ENCODE data around the gene GDF2. TPM values are rescaled to one million over a fixed set of nuclear protein-coding genes. Genes with fewer than 3 reads are reported as not detected.

Gene GDF2
- total and polyA plus RNA-seq, 4 experiments from 2014 or later = not detected

GRCh38 chr10:47325303-47326291 is 3.3 kb downstream of the GDF2 start:
- no peak overlapping the region for H3K4me3 Mint-ChIP-seq
- no peak overlapping the region for H3K27ac Mint-ChIP-seq
- no peak for DNase-seq
- H3K4me1 Mint-ChIP-seq = no peaks in the 10 kb centered on the region
- Histone ChIP-seq H3K27ac (ENCODE audit: low read depth, low read length) (no peak overlapping the region), H3K9me3 (ENCODE audit: control insufficient read depth in 1 of 2, low read length in 2 of 2) (no peaks in the 10 kb centered on the region), H3K36me3 (ENCODE audit: insufficient read depth, low read length) (no peaks in the 10 kb centered on the region), H3K4me3 (ENCODE audit: low read length in 2 of 2) (no peak overlapping the region), H3K4me1 (ENCODE audit: insufficient read depth, low read length) (no peaks in the 10 kb centered on the region), H3K27me3 (ENCODE audit: insufficient read depth, low read length) (no peaks in the 10 kb centered on the region)
- ChIA-PET POLR2A (ENCODE audit: partially characterized antibody) (no interaction called here), CTCF (ENCODE audit: partially characterized antibody) (interaction anchor here (1.2 to 4.6 kb wide), 3 partner anchors 15 to 301 kb away, joined by 3 to 18 read pairs (median 11); no protein-coding TSS in a partner anchor)
- H3K27me3 Mint-ChIP-seq = peaks cover 0 to 7% of the 10 kb centered on the region in 2 donors
- intact Hi-C loops (cut with micrococcal nuclease) = no loop called here
- peaks cover 0 to 1% (median 0%) of the 10 kb centered on the region in 8 donors for H3K9me3 Mint-ChIP-seq
- no peaks in the 10 kb centered on the region for H3K36me3 Mint-ChIP-seq

DNA sequence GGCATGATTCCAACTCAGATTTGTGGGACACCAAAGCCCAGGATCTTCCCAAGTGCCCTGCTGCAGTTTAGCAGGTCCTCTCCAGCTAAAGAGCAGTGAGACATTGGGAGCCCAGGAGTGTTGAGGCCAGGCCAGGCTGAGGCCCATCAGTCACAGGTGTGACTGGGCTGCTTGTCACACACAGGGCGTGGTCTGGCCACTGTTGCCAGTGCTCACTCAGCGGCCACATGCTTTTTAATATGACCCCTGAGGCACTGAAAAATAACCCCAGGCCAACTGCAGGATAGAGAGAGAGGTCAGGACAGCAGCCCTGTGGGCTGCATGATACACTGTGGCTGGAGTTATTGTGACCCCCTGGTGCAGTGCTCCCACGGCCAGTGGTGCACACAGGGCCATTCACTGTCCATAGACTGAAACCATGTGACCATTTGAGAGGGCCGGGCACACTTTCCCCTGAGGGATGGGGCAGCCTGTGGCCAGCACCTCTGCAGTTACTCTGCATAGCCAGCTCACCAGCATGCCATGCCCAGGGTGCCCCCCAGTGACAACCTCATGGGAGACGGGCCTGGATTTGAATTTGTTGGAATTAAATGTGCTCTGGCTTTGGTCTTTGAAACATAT is 4.2 kb downstream of the GDF2 start:
- H3K9me3 Mint-ChIP-seq = peaks cover 0 to 1% (median 0%) of the 10 kb centered on the region in 8 donors
- H3K4me1 Mint-ChIP-seq = no peaks in the 10 kb centered on the region
- no peak for DNase-seq
- no peak overlapping the region for H3K4me3 Mint-ChIP-seq
- H3K4me1 ChIP-seq (ENCODE audit: insufficient read depth, low read length) = no peaks in the 10 kb centered on the region
- H3K27me3 ChIP-seq (ENCODE audit: insufficient read depth, low read length) = no peaks in the 10 kb centered on the region
- no peaks in the 10 kb centered on the region for H3K36me3 ChIP-seq (ENCODE audit: insufficient read depth, low read length)
- no peak overlapping the region for H3K4me3 ChIP-seq (ENCODE audit: low read length in 2 of 2)
- no peaks in the 10 kb centered on the region for H3K9me3 ChIP-seq (ENCODE audit: control insufficient read depth in 1 of 2, low read length in 2 of 2)
- no peak overlapping the region for H3K27ac ChIP-seq (ENCODE audit: low read depth, low read length)
- intact Hi-C loops (cut with micrococcal nuclease) = no loop called here
- H3K27ac Mint-ChIP-seq = no peak overlapping the region
- no peaks in the 10 kb centered on the region for H3K36me3 Mint-ChIP-seq
- POLR2A ChIA-PET (ENCODE audit: partially characterized antibody) = no interaction called here
- peaks cover 0 to 2% of the 10 kb centered on the region in 2 donors for H3K27me3 Mint-ChIP-seq
- CTCF ChIA-PET (ENCODE audit: partially characterized antibody) = interaction anchor here (1.2 kb wide), 1 partner anchor 14 kb away, joined by 3 read pairs; no protein-coding TSS in a partner anchor

DNA sequence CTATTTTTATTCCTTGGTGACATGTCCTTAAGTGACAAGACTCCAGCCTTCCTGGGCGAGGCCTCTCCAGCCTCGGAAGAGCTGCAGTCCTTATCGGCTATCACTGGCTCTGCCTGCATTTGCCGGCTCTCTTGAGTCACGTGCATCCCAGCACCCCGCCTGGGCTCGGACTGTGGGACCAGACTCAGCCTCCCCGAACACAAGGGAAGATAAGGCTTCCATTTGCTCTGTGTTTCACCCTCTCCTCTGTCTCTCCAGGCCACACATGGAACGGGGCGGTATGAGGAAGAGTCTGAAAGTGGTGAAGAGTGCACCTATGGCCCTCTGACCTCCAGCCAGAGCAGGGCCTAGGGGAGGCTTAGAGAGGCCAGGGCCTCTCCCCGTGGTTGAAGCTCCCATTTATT is 4.7 kb downstream of the GDF2 start:
- H3K27ac ChIP-seq (ENCODE audit: low read depth, low read length) = no peak overlapping the region
- peaks cover 0 to 1% (median 0%) of the 10 kb centered on the region in 8 donors for H3K9me3 Mint-ChIP-seq
- no peaks in the 10 kb centered on the region for H3K4me1 Mint-ChIP-seq
- H3K4me1 ChIP-seq (ENCODE audit: insufficient read depth, low read length) = no peaks in the 10 kb centered on the region
- no peaks in the 10 kb centered on the region for H3K36me3 ChIP-seq (ENCODE audit: insufficient read depth, low read length)
- H3K4me3 Mint-ChIP-seq = no peak overlapping the region
- no peak for DNase-seq
- H3K9me3 ChIP-seq (ENCODE audit: control insufficient read depth in 1 of 2, low read length in 2 of 2) = no peaks in the 10 kb centered on the region
- ChIA-PET CTCF (ENCODE audit: partially characterized antibody) (no interaction called here), POLR2A (ENCODE audit: partially characterized antibody) (no interaction called here)
- no peaks in the 10 kb centered on the region for H3K36me3 Mint-ChIP-seq
- H3K27me3 ChIP-seq (ENCODE audit: insufficient read depth, low read length) = no peaks in the 10 kb centered on the region
- H3K27ac Mint-ChIP-seq = no peak overlapping the region
- H3K27me3 Mint-ChIP-seq = peaks cover 0 to 2% of the 10 kb centered on the region in 2 donors
- intact Hi-C loops (cut with micrococcal nuclease) = no loop called here
- no peak overlapping the region for H3K4me3 ChIP-seq (ENCODE audit: low read length in 2 of 2)

GRCh38 chr10:47329855-47330254 is 7.6 kb downstream of the GDF2 start:
- no peaks in the 10 kb centered on the region for H3K9me3 ChIP-seq (ENCODE audit: control insufficient read depth in 1 of 2, low read length in 2 of 2)
- no peak overlapping the region for H3K4me3 Mint-ChIP-seq
- H3K36me3 ChIP-seq (ENCODE audit: insufficient read depth, low read length) = no peaks in the 10 kb centered on the region
- no peak overlapping the region for H3K4me3 ChIP-seq (ENCODE audit: low read length in 2 of 2)
- no peaks in the 10 kb centered on the region for H3K4me1 ChIP-seq (ENCODE audit: insufficient read depth, low read length)
- peaks cover 0 to 2% of the 10 kb centered on the region in 2 donors for H3K27me3 Mint-ChIP-seq
- intact Hi-C loops (cut with micrococcal nuclease) = no loop called here
- ChIA-PET POLR2A (ENCODE audit: partially characterized antibody) (no interaction called here), CTCF (ENCODE audit: partially characterized antibody) (interaction anchor here (1.3 kb wide), 1 partner anchor 11 kb away, joined by 5 read pairs; no protein-coding TSS in a partner anchor)
- no peak for DNase-seq
- H3K27ac ChIP-seq (ENCODE audit: low read depth, low read length) = no peak overlapping the region
- no peaks in the 10 kb centered on the region for H3K9me3 Mint-ChIP-seq
- H3K4me1 Mint-ChIP-seq = no peaks in the 10 kb centered on the region
- H3K36me3 Mint-ChIP-seq = no peaks in the 10 kb centered on the region
- H3K27me3 ChIP-seq (ENCODE audit: insufficient read depth, low read length) = no peaks in the 10 kb centered on the region
- H3K27ac Mint-ChIP-seq = no peak overlapping the region

- Mint-ChIP-seq H3K4me3 (no peak overlapping the region), H3K4me1 (no peaks in the 10 kb centered on the region), H3K27me3 (peaks cover 0 to 2% of the 10 kb centered on the region in 2 donors), H3K9me3 (no peaks in the 10 kb centered on the region), H3K27ac (no peak overlapping the region), H3K36me3 (no peaks in the 10 kb centered on the region)
- DNase-seq = no peak
- ChIA-PET CTCF (ENCODE audit: partially characterized antibody) (interaction anchor here (1.3 kb wide), 1 partner anchor 10 kb away, joined by 5 read pairs; no protein-coding TSS in a partner anchor), POLR2A (ENCODE audit: partially characterized antibody) (no interaction called here)
- no peaks in the 10 kb centered on the region for H3K4me1 ChIP-seq (ENCODE audit: insufficient read depth, low read length)
- H3K27ac ChIP-seq (ENCODE audit: low read depth, low read length) = no peak overlapping the region
- no peak overlapping the region for H3K4me3 ChIP-seq (ENCODE audit: low read length in 2 of 2)
- H3K9me3 ChIP-seq (ENCODE audit: control insufficient read depth in 1 of 2, low read length in 2 of 2) = no peaks in the 10 kb centered on the region
- no peaks in the 10 kb centered on the region for H3K36me3 ChIP-seq (ENCODE audit: insufficient read depth, low read length)
- intact Hi-C loops (cut with micrococcal nuclease) = no loop called here
- no peaks in the 10 kb centered on the region for H3K27me3 ChIP-seq (ENCODE audit: insufficient read depth, low read length)
Observed at GRCh38 chr10:47330366-47330765, 8.1 kb downstream of the GDF2 start.

GRCh38 chr10:47330804-47331203 is 8.6 kb downstream of the GDF2 start:
- no peaks in the 10 kb centered on the region for H3K9me3 ChIP-seq (ENCODE audit: control insufficient read depth in 1 of 2, low read length in 2 of 2)
- ChIA-PET CTCF (ENCODE audit: partially characterized antibody) (no interaction called here), POLR2A (ENCODE audit: partially characterized antibody) (no interaction called here)
- H3K4me1 ChIP-seq (ENCODE audit: insufficient read depth, low read length) = no peaks in the 10 kb centered on the region
- Mint-ChIP-seq H3K4me1 (no peaks in the 10 kb centered on the region), H3K4me3 (no peak overlapping the region), H3K27me3 (peaks cover 0 to 2% of the 10 kb centered on the region in 2 donors), H3K36me3 (no peaks in the 10 kb centered on the region), H3K27ac (no peak overlapping the region), H3K9me3 (no peaks in the 10 kb centered on the region)
- no peak overlapping the region for H3K4me3 ChIP-seq (ENCODE audit: low read length in 2 of 2)
- H3K27ac ChIP-seq (ENCODE audit: low read depth, low read length) = no peak overlapping the region
- H3K36me3 ChIP-seq (ENCODE audit: insufficient read depth, low read length) = no peaks in the 10 kb centered on the region
- H3K27me3 ChIP-seq (ENCODE audit: insufficient read depth, low read length) = no peaks in the 10 kb centered on the region
- intact Hi-C loops (cut with micrococcal nuclease) = no loop called here
- DNase-seq = no peak

DNA sequence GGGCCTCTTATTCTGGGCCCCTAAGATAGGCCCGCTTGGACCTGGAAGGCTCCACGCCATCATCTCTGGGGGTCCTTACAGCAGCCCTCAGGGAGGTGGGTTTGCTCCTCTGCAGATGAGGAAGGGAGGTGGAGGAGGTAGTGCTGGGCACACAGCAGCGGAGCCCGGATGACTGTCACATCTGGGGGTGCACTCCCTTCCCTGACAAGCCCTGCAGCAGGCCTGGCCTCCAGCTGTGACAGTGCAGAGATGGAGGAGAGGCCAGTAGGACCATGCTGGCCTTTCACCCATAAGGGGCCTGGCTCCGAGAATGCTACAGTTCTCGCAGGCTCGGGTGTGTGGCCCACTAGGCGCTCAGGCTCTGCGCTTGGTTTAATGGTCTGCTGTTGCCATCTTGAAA is 9.2 kb downstream of the GDF2 start:
- H3K4me1 ChIP-seq (ENCODE audit: insufficient read depth, low read length) = no peaks in the 10 kb centered on the region
- H3K27me3 Mint-ChIP-seq = peaks cover 2 to 3% of the 10 kb centered on the region in 2 donors
- no peak overlapping the region for H3K4me3 Mint-ChIP-seq
- intact Hi-C loops (cut with micrococcal nuclease) = no loop called here
- no peaks in the 10 kb centered on the region for H3K27me3 ChIP-seq (ENCODE audit: insufficient read depth, low read length)
- H3K27ac Mint-ChIP-seq = no peak overlapping the region
- H3K27ac ChIP-seq (ENCODE audit: low read depth, low read length) = no peak overlapping the region
- no peaks in the 10 kb centered on the region for H3K9me3 ChIP-seq (ENCODE audit: control insufficient read depth in 1 of 2, low read length in 2 of 2)
- no peaks in the 10 kb centered on the region for H3K9me3 Mint-ChIP-seq
- ChIA-PET CTCF (ENCODE audit: partially characterized antibody) (no interaction called here), POLR2A (ENCODE audit: partially characterized antibody) (no interaction called here)
- no peaks in the 10 kb centered on the region for H3K36me3 Mint-ChIP-seq
- H3K4me3 ChIP-seq (ENCODE audit: low read length in 2 of 2) = no peak overlapping the region
- no peaks in the 10 kb centered on the region for H3K36me3 ChIP-seq (ENCODE audit: insufficient read depth, low read length)
- DNase-seq = no peak
- H3K4me1 Mint-ChIP-seq = no peaks in the 10 kb centered on the region
